IPS DF 19.7 (cell line): ENCODE results near the gene SPINK4.

Source experiments
- DNase-seq: peaks from one replicate; pipeline ENCODE4 v3.0.0-alpha.2; 2013; ENCODE audit warnings: low read depth, low spot score

SPINK4 gene

DNA sequence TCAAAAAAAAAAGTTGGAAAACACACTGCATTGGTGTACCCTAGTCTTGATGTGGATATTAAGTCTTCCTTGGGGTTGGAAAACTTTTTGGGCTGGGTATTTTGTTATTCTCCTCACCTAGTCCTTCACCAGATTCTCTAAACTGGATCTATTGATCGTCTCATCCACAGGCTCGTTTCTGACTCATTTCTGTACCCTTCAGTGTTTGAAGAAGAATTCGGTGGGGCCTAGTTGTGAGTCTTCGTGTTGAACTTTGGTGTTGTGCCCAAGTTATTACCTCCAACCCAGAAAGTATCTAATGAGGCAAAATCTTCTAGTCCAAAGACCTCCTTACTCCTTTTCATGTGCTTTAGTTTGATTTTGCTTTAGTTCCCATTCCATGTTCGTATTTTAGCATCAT, 51.9 kb downstream of the SPINK4 start:
- DNase-seq, result no peak

- DNase-seq, result no peak
Observed at GRCh38 chr9:33293782-33294181, 53.8 kb downstream of the SPINK4 start.

- no peak for DNase-seq
Observed at GRCh38 chr9:33294670-33295432, 54.9 kb downstream of the SPINK4 start.

- no peak for DNase-seq
Observed at GRCh38 chr9:33295571-33295970, 55.6 kb downstream of the SPINK4 start.

- DNase-seq, result no peak
Observed at GRCh38 chr9:33297432-33297831, 57.5 kb downstream of the SPINK4 start.
